GM18511 (cell line): Measurements from ENCODE around the gene ERN2.
A peak's percentile ranks its signal among the peaks of the same experiment; 100 is the strongest.

Experiments
- ATAC-seq: cut with Tn5 transposase; IDR thresholded peaks from one replicate; pipeline ENCODE4 v1.9.1; 2021; ENCODE audit warnings: mild to moderate bottlenecking, moderate library complexity; ENCODE audit not compliant: unreplicated experiment

The ERN2 gene

GRCh38 chr16:23689442-23690187 lies 23.4 kb downstream of the ERN2 start:
- no peak for ATAC-seq

GRCh38 chr16:23687034-23687808 lies 25.8 kb downstream of the ERN2 start:
- no peak for ATAC-seq

- no peak for ATAC-seq
Observed at GRCh38 chr16:23683487-23683886, 29.5 kb downstream of the ERN2 start.

GRCh38 chr16:23682181-23682580 lies 30.8 kb downstream of the ERN2 start:
- no peak for ATAC-seq

- no peak for ATAC-seq
Observed at GRCh38 chr16:23679986-23680336, 33.1 kb downstream of the ERN2 start.

- no peak for ATAC-seq
Observed at GRCh38 chr16:23679274-23679985, 33.6 kb downstream of the ERN2 start.

GRCh38 chr16:23678430-23679273 lies 34.4 kb downstream of the ERN2 start, which contains the start of gene PLK1:
Gene PLK1 (plus strand): TSS chr16:23678889. CDS start chr16:23678933, 44 bp downstream.
- ATAC-seq, result peak; percentile 93

GRCh38 chr16:23676924-23677480 lies 36.0 kb downstream of the ERN2 start:
- ATAC-seq, result no peak

GRCh38 chr16:23673971-23674614 lies 38.9 kb downstream of the ERN2 start:
- ATAC-seq, result no peak

- ATAC-seq, result peak; percentile 99
Observed at GRCh38 chr16:23670137-23670776, 42.8 kb downstream of the ERN2 start.

- ATAC-seq, result no peak
Observed at GRCh38 chr16:23668873-23669272, 44.1 kb downstream of the ERN2 start.

- ATAC-seq, result no peak
Observed at GRCh38 chr16:23668225-23668624, 44.8 kb downstream of the ERN2 start.

GRCh38 chr16:23667355-23667659 lies 45.7 kb downstream of the ERN2 start:
- no peak for ATAC-seq

GRCh38 chr16:23666571-23667354 lies 46.3 kb downstream of the ERN2 start:
- no peak for ATAC-seq

GRCh38 chr16:23663918-23664317 lies 49.1 kb downstream of the ERN2 start:
- no peak for ATAC-seq

GRCh38 chr16:23651943-23652468 lies 61.0 kb downstream of the ERN2 start:
- ATAC-seq, result no peak

GRCh38 chr16:23650674-23651416 lies 62.2 kb downstream of the ERN2 start:
- ATAC-seq, result no peak

GRCh38 chr16:23642246-23642774 lies 70.7 kb downstream of the ERN2 start:
- ATAC-seq, result no peak
